GM12873 (cell line): ENCODE data around the gene MTTP.

Experiments
- TF ChIP-seq, protein P1 (sequence below): IDR thresholded peaks from 2 replicates; pipeline ENCODE4 v1.5.1; 2012; ENCODE audit warnings: low read depth, mild to moderate bottlenecking, moderate library complexity, low read length, control low read depth; ENCODE audit not compliant: insufficient read depth; ENCODE audit errors: missing control alignments

Gene MTTP

DNA sequence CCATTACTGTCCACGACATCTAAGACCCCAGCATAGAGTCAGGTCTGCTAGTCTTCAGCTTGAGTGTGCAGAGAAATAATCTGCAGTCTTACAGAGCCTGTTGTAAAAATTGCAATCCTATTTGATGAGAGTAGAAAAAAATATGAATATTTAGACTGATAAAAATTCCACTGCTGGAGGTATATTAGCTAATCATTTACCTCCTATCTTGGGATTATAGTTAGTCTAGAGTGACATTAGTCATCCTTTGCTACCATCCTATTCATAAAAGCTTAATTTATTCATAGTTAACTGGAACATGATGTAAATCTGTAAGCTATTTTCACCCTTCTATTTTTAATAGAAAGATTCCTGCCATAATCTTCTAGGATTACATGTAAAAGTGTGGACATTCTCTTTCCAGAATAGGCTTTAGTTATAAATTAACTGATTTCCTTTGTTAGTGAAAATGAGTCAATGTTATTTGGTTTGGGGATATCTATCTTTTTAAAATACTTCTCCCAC, 56.3 kb downstream of the MTTP start:
- TF ChIP-seq, protein P1, sequence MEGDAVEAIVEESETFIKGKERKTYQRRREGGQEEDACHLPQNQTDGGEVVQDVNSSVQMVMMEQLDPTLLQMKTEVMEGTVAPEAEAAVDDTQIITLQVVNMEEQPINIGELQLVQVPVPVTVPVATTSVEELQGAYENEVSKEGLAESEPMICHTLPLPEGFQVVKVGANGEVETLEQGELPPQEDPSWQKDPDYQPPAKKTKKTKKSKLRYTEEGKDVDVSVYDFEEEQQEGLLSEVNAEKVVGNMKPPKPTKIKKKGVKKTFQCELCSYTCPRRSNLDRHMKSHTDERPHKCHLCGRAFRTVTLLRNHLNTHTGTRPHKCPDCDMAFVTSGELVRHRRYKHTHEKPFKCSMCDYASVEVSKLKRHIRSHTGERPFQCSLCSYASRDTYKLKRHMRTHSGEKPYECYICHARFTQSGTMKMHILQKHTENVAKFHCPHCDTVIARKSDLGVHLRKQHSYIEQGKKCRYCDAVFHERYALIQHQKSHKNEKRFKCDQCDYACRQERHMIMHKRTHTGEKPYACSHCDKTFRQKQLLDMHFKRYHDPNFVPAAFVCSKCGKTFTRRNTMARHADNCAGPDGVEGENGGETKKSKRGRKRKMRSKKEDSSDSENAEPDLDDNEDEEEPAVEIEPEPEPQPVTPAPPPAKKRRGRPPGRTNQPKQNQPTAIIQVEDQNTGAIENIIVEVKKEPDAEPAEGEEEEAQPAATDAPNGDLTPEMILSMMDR: no peak

- TF ChIP-seq, protein P1: no peak
These were observed 59.1 kb downstream of the MTTP start for GRCh38 chr4:99633772-99634171.

DNA sequence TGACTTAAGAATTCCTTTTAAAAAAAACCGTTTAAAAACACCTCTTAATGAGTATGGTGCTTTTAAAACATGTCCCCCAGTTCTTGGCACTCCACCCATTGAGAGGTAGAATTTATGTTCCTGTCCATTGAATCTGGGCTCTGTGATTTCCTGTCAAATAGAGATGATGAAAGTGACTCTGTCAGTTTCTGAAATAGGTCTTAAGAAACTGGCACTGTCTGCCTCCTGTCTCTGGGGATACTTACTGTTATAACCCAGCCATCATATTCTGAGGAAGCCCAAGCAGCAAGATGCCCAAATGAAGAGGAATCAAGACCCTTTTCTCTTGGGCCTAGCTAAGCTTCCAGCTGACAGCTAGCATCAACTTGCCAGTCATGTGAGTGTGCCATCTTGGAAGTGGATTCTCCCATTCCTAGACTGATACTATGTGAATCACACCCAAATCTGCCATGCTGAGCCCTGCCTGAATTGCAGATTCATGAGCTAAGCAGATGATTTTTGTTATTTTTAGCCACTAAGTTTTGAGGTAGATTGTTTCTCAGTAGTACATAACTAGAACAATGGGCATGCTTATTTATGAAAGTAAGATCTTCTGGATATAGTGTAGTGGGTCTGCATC, 60.2 kb downstream of the MTTP start:
- TF ChIP-seq, protein P1: no peak

- TF ChIP-seq, protein P1: no peak
These were observed 61.0 kb downstream of the MTTP start for GRCh38 chr4:99635601-99636000.

DNA sequence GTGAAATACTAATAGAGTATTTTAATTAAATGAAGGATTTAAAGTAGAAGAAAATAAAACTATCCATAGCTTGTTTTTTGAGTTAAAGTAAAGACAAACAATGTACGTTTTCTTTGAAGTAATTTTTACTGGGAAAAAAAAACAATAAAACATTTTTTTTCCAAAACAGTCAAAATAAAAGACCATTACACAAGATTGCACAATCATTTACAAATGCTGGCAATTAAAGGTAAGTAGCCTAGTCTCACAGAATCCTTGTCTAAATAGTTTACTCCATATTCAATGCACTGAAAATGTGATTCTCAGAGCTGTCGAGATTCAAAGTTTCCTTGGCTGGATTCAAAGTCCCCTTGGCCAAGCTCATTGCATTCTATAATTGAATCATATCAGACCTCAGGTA, 61.8 kb downstream of the MTTP start:
- TF ChIP-seq, protein P1: no peak

DNA sequence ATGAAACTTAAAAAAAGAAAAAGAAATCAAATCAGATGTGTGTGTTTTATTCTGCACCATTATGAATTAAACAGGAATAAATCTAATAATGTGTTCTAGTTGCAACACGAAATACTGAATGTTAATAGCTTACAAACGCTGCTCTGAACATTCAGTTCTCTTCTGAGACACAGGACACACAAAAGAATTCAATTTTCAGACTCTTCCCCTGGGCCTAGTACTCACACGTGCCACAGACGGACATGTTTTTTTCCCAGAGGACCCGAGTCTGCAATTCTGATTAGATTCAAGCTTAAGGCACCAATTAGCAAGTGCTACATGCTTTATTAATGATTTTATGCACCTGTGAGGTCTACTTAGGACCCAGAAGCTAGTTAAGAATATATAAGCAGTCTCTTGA, 62.5 kb downstream of the MTTP start:
- TF ChIP-seq, protein P1: no peak

GRCh38 chr4:99640676-99641075, 66.1 kb downstream of the MTTP start:
- TF ChIP-seq, protein P1: no peak
